RWPE1 (cell line): Measurements from ENCODE around the gene SH3RF3.

Source experiments
- CTCF ChIA-PET: fragments of 350-600 bp; sonication (Branson Sonifier 250); formaldehyde crosslinking; extraction: SDS; loops from one replicate; lab custom pipeline; 2021; lab: Yijun Ruan, JAX
- POLR2A ChIA-PET: fragments of 400-600 bp; formaldehyde crosslinking; extraction: SDS; loops from one replicate; lab custom pipeline; 2020; ENCODE audit warnings: antibody characterized with exemption; ENCODE audit not compliant: low non-redundant PET; lab: Yijun Ruan, JAX
- DNase-seq: peaks from one replicate; pipeline ENCODE4 v3.0.0; 2012; ENCODE audit warnings: low spot score
- H3K27ac ChIP-seq: fragments of 450-650 bp; 2 replicates; pipeline ENCODE4 v1.5.1; 2017
- CTCF ChIP-seq: fragments of 450-650 bp; conservative IDR thresholded peaks from 2 replicates; pipeline ENCODE4 v1.5.1; 2017; ENCODE audit warnings: low read depth, mild to moderate bottlenecking

Gene SH3RF3

GRCh38 chr2:109406301-109406700 lies 277.3 kb downstream of the SH3RF3 start:
- no peak for TF ChIP-seq CTCF
- DNase-seq, result peak; percentile 83
- ChIA-PET POLR2A (interaction anchor here (0.6 kb wide), 1 partner anchor 131 kb away, joined by 3 read pairs; no protein-coding TSS in a partner anchor), CTCF (interaction anchor here (1.1 kb wide), 1 partner anchor 104 kb away, joined by 3 read pairs; no protein-coding TSS in a partner anchor)
- peak overlapping the region; percentile 72 for H3K27ac ChIP-seq

GRCh38 chr2:109407276-109408042 lies 278.5 kb downstream of the SH3RF3 start:
- peak overlapping the region; percentile 72; the same call in 1 of the 2 replicates for H3K27ac ChIP-seq
- POLR2A ChIA-PET, result no interaction called here
- CTCF ChIA-PET, result interaction anchor here (0.6 to 0.7 kb wide), 2 partner anchors 48 to 193 kb away, joined by 3 read pairs; no protein-coding TSS in a partner anchor
- DNase-seq, result peak; percentile 36
- no peak for TF ChIP-seq CTCF

GRCh38 chr2:109408043-109408335 lies 279.0 kb downstream of the SH3RF3 start:
- no peak for TF ChIP-seq CTCF
- ChIA-PET POLR2A (no interaction called here), CTCF (interaction anchor here (0.6 to 0.7 kb wide), 2 partner anchors 48 to 194 kb away, joined by 3 read pairs; no protein-coding TSS in a partner anchor)
- no peak overlapping the region for H3K27ac ChIP-seq
- DNase-seq, result no peak

GRCh38 chr2:109409321-109410038 lies 280.5 kb downstream of the SH3RF3 start:
- no peak for TF ChIP-seq CTCF
- POLR2A ChIA-PET, result no interaction called here
- no peak for DNase-seq
- peak overlapping the region; percentile 41; the same call in 1 of the 2 replicates for H3K27ac ChIP-seq
- CTCF ChIA-PET, result no interaction called here

GRCh38 chr2:109410039-109410815 lies 281.2 kb downstream of the SH3RF3 start:
- DNase-seq, result no peak
- TF ChIP-seq CTCF, result no peak
- CTCF ChIA-PET, result no interaction called here
- POLR2A ChIA-PET, result no interaction called here
- H3K27ac ChIP-seq, result peak overlapping the region; percentile 41

- TF ChIP-seq CTCF, result no peak
- ChIA-PET POLR2A (no interaction called here), CTCF (no interaction called here)
- no peak overlapping the region for H3K27ac ChIP-seq
- DNase-seq, result no peak
Measured at GRCh38 chr2:109411640-109412325, 282.8 kb downstream of the SH3RF3 start.
